ACHN (cell line): ENCODE measurements around the gene HOOK1.
A peak's percentile ranks its signal among the peaks of the same experiment; 100 is the strongest.
"Not testable (repeated sequence)": the region's sequence is repeated elsewhere in the genome, so short reads cannot be mapped to it uniquely, and the experiment has no call there.

Experiments used
- DNase-seq: peaks from one replicate; pipeline ENCODE4 v3.0.0-alpha.2; 2015
- in situ Hi-C: cut with HindIII; loops from 2 replicates; pipeline ENCODE4 v1.10.0; 2017; ENCODE audit warnings: low sequenced_read_pairs, low pct_ligation_motif_present, low pct_unique_long_range_greater_than_20kb

Gene HOOK1

GRCh38 chr1:59815892-59816291 lies 1.1 kb downstream of the HOOK1 start:
- in situ Hi-C loops, result no loop called here
- DNase-seq, result no peak

GRCh38 chr1:59816318-59816878 lies 1.6 kb downstream of the HOOK1 start:
- DNase-seq, result no peak
- in situ Hi-C loops, result no loop called here

DNA sequence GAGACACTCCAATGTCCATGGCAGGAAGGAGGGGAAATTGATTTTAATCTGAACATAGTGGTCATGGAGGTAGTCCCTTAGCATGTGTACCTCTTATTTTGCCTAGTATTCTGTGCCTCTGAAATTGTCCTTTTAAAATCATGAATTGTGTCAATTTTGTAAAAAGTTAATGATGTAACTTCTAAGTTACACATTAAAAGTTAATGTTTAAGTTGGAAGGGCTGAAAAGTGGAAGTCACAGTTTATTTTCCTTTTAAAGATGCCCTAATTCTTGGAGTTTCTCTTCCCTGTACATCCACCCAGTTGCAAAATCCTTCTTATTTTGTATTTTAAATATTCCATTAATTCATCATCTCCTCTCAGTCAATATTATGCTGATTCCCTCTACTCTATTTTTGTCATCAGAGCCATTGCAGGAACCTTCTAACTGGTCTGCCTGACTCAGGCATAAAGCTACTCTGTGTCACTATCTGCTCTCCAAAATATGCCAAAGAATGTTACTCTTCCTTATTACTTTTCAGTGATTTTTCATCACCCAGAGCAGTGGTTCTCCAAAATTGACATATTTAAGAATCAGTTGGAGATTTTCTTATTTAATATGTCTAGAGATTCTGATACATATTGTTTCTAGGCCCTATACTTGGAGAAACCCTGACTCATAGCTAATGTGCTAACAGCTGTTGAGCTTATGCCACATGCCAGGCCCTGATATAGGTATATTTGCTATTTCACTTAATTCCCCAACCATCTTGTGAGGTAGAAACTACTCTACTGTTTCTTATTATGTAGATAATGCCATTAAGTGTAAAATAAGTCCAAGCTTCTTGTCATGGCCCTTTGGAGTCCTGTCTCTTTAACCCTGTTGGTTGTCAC lies 5.1 kb downstream of the HOOK1 start:
- peak; percentile 34 for DNase-seq
- in situ Hi-C loops, result no loop called here

GRCh38 chr1:59827055-59827643 lies 12.4 kb downstream of the HOOK1 start:
- no peak for DNase-seq

GRCh38 chr1:59828160-59828559 lies 13.4 kb downstream of the HOOK1 start:
- no peak for DNase-seq
- in situ Hi-C loops, result no loop called here

More at GRCh38 chr1:59827055-59827643, 12.4 kb downstream of the HOOK1 start:
- in situ Hi-C loops, result no loop called here

DNA sequence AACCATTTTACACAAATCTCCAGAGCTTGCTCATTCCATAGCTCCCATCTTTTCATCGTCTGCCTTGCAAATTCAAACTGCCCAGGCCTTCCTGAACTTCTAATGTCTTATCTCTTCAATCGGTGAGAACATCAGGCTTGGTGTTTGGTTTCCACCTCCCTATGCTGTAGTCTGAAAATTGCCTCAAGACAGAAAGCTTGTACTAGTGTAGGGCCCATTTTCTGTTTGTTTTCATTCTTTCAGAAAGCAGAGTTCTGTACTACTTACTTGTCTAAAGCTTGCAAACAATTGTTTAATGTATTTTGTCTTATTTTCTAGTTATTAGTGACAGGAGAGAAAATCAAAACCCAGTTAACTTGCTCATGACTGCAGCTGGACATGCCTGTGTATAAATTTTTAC lies 16.8 kb downstream of the HOOK1 start:
- DNase-seq, result no peak
- in situ Hi-C loops, result no loop called here

- in situ Hi-C loops, result no loop called here
- no peak for DNase-seq
Measured at GRCh38 chr1:59833022-59833421, 18.3 kb downstream of the HOOK1 start.

GRCh38 chr1:59833991-59834390 lies 19.2 kb downstream of the HOOK1 start:
- in situ Hi-C loops, result no loop called here

GRCh38 chr1:59837857-59838256 lies 23.1 kb downstream of the HOOK1 start:
- in situ Hi-C loops, DNase-seq: not testable (repeated sequence)

More at GRCh38 chr1:59833991-59834390, 19.2 kb downstream of the HOOK1 start:
- no peak for DNase-seq

DNA sequence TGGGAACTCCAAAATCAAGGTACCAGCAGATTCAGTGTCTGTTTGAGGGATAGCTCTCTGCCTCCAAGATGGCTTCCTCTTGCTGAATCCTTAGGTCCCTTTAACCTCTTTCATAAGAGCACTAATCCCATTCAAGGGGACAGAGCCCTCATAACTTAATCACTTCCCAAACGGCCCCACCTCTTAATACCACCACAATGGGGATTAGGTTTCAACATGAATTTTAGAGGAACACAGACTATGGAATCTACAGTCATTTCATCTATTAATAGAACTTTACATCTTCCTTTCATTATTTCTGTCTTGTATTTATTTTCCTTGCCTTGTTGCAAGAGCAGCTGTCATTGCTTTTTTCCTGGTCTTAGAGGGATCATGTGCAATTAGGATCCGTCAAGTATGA lies 30.3 kb downstream of the HOOK1 start:
- in situ Hi-C loops, result no loop called here
- no peak for DNase-seq

DNA sequence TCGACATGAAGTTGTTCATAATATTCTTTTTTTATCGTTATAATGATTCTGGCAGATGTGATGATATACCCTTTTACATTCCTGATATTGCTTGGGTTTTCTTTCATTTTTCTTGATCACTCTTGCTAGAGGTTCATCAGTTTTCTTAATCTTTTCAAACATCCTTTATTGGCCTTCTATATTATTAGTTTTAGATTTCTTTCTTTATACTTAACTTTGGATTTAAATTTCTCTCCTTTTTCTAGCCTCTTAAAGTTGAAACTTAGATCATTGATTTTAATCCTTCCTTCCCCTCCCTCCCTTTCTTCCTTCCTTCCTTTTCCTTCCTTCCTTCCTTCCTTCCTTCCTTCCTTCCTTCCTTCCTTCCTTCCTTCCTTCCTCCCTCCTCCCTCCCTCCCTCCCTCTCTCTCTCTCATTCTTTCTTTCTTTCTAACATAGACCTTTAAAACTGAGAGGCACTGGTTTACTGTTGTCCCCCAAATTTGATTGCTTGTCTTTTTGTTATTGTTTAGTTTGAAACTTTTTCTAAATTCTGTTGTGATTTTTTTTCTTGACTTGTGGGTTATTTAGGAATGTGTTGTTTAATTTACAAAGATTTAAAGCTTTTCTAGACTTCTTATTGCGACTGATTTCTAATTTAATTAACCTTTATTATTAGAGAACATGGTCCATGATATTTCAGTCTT lies 31.6 kb downstream of the HOOK1 start:
- no peak for DNase-seq
- in situ Hi-C loops, result no loop called here

GRCh38 chr1:59846895-59847282 lies 32.1 kb downstream of the HOOK1 start:
- in situ Hi-C loops, result no loop called here
- no peak for DNase-seq

GRCh38 chr1:59852117-59852516 lies 37.4 kb downstream of the HOOK1 start:
- DNase-seq, result no peak
- in situ Hi-C loops, result no loop called here

GRCh38 chr1:59855297-59855696 lies 40.5 kb downstream of the HOOK1 start:
- DNase-seq, in situ Hi-C loops: not testable (repeated sequence)

DNA sequence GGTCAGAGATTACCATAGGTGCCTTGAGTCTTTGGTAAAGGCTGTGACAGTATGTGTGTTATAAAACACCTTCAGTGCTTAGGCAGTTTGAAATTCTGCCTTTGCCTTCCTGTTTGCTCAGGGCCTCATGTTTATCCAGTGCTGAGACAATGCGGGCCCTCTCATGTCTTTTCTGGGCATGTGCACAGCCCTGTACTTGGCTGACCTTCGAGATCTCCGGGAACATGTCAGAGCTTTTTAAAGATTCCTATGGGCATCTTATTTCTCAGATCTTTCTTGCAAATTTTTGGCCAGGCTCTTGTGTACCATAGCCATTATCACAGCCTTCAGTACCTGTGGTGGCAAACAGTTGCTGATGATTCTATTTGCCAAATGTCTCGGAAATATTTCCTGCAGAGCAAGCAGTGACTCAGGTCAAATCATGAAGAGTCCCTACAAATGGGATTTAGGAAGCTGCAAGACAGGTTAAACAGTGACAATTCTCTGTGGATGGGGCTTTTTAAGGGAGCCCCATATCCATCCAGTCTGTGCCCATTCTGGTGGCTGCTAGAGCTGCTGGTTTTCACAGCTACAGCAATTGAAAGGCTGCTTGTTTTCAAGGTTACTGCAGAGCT lies 42.1 kb downstream of the HOOK1 start:
- in situ Hi-C loops, result no loop called here
- no peak for DNase-seq

DNA sequence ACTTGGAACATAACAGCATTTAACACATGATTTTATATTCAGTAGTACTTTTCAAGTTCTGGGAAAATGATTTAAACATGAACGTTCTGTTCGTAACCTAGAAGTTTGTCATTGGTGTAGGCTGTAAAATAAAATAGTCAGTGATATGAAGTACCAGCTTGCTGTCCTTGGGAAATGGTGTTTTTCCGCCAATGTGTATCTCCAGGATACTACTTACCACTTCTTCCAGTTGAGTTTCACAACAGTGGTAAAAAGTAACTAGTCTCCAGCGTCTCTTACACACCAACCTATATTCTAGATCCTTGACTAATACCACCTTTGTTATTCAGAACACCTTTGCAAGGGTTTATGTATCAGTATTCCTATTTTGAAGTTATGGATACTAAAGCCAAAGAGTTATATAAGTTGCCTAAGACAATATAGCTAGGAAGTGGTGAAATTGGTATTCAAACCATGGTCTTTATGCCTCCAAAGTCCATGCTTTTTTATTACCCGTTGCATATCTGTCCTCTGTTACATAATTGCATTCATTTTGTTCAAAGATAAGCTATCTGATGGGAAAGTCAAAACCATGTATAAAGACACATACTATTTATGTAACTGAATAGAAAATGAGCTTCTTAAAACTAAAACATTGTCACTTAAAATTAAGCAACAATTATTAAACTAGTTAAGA lies 43.1 kb downstream of the HOOK1 start:
- no peak for DNase-seq
- in situ Hi-C loops, result no loop called here

- DNase-seq, result no peak
- in situ Hi-C loops, result no loop called here
Measured at GRCh38 chr1:59866462-59866861, 51.7 kb downstream of the HOOK1 start.

- in situ Hi-C loops, result no loop called here
- DNase-seq, result no peak
Measured at GRCh38 chr1:59871746-59872145, 57.0 kb downstream of the HOOK1 start.
